GM12891 (cell line): ENCODE data around the gene PCNT.
"Not testable (repeated sequence)": the region's sequence is repeated elsewhere in the genome, so short reads cannot be mapped to it uniquely, and the experiment has no call there.

ENCODE experiments used
- DNase-seq: peaks from one replicate; pipeline ENCODE4 v3.0.0; 2011; ENCODE audit warnings: low spot score; ENCODE audit not compliant: insufficient read length
- FAIRE-seq: peaks from 2 replicates; lab custom pipeline; 2011; peaks lifted over from hg19 to GRCh38; lab: Jason Lieb, UNC
- PAX5 ChIP-seq: IDR thresholded peaks from 2 replicates; pipeline ENCODE4 v1.6.1; 2011; ENCODE audit warnings: low read length, moderate library complexity, mild to moderate bottlenecking; ENCODE audit not compliant: insufficient read depth, severe bottlenecking
- POLR2A ChIP-seq: IDR thresholded peaks from 2 replicates; pipeline ENCODE4 v1.6.1; 2011; ENCODE audit warnings: low read depth, low read length, control low read depth
- POLR2AphosphoS5 ChIP-seq: IDR thresholded peaks from 2 replicates; pipeline ENCODE4 v1.6.1; 2011; ENCODE audit warnings: low read depth, low read length, control low read depth
- POU2F2 ChIP-seq: IDR thresholded peaks from 2 replicates; pipeline ENCODE4 v1.6.1; 2011; ENCODE audit warnings: low read depth, mild to moderate bottlenecking, control low read depth, low read length, moderate library complexity
- SPI1 ChIP-seq: IDR thresholded peaks from 2 replicates; pipeline ENCODE4 v1.6.1; 2011; ENCODE audit warnings: low read depth, low read length, control low read depth
- TAF1 ChIP-seq: IDR thresholded peaks from 2 replicates; pipeline ENCODE4 v1.6.1; 2011; ENCODE audit warnings: low read depth, low read length, control low read depth

The PCNT gene

GRCh38 chr21:46456750-46457149, 132.8 kb downstream of the PCNT start:
- no peak for FAIRE-seq
- DNase-seq, result no peak
- TF ChIP-seq TAF1 (no peak), POLR2AphosphoS5 (no peak), POLR2A (no peak)

GRCh38 chr21:46457801-46458314, 133.9 kb downstream of the PCNT start:
- no peak for TF ChIP-seq SPI1
- no peak for TF ChIP-seq PAX5
- TF ChIP-seq TAF1, result 0 out of 2 replicates have a peak, but pooled peaks have one; percentile 24
- TF ChIP-seq POU2F2, result 0 out of 2 replicates have a peak, but pooled peaks have one; percentile 11
- peak; percentile 32; the same call in 1 of the 2 replicates for TF ChIP-seq POLR2A
- TF ChIP-seq POLR2AphosphoS5, result no peak
- DNase-seq (no peak), FAIRE-seq (no peak)

- peak; percentile 99 for DNase-seq
- peak; percentile 97 for FAIRE-seq
- peak; percentile 21; the same call in 1 of the 2 replicates for TF ChIP-seq POU2F2
- no peak for TF ChIP-seq SPI1
- peak; percentile 66; the same call in 1 of the 2 replicates for TF ChIP-seq POLR2A
- TF ChIP-seq POLR2AphosphoS5, result peak; percentile 71
Observed at GRCh38 chr21:46458315-46459023, 134.5 kb downstream of the PCNT start, which contains the start of gene DIP2A. Gene DIP2A, plus strand, starts transcription at chr21:46458891. Its CDS starts 241 bp downstream, at chr21:46459132.

GRCh38 chr21:46459024-46459355, 135.0 kb downstream of the PCNT start:
- DNase-seq (no peak), FAIRE-seq (no peak)
- no peak for TF ChIP-seq PAX5
- TF ChIP-seq TAF1, result no peak
- no peak for TF ChIP-seq POLR2AphosphoS5
- TF ChIP-seq POLR2A, result no peak
- no peak for TF ChIP-seq POU2F2
- no peak for TF ChIP-seq SPI1

GRCh38 chr21:46459356-46460112, 135.6 kb downstream of the PCNT start:
- TF ChIP-seq POLR2AphosphoS5 (no peak), POU2F2 (no peak), SPI1 (no peak), PAX5 (no peak), TAF1 (no peak)
- FAIRE-seq, result no peak
- DNase-seq, result no peak

- TF ChIP-seq POU2F2, result no peak
- FAIRE-seq (no peak), DNase-seq (no peak)
Observed at GRCh38 chr21:46461909-46462308, 138.0 kb downstream of the PCNT start.

- not testable (repeated sequence) for FAIRE-seq, DNase-seq
Observed at GRCh38 chr21:46465153-46465552, 141.2 kb downstream of the PCNT start.

- no peak for FAIRE-seq
- DNase-seq, result no peak
- TF ChIP-seq PAX5 (no peak), SPI1 (no peak), POLR2A (no peak), POLR2AphosphoS5 (no peak), TAF1 (no peak), POU2F2 (no peak)
Observed at GRCh38 chr21:46465651-46466050, 141.7 kb downstream of the PCNT start.

- DNase-seq (no peak), FAIRE-seq (no peak)
- TF ChIP-seq TAF1, result no peak
- TF ChIP-seq PAX5, result no peak
- TF ChIP-seq POLR2A, result no peak
- TF ChIP-seq POLR2AphosphoS5, result no peak
- no peak for TF ChIP-seq SPI1
- TF ChIP-seq POU2F2, result no peak
Observed at GRCh38 chr21:46468108-46468774, 144.3 kb downstream of the PCNT start.
